HG02885 (cell line): ENCODE data around the gene RHBDL2.
"Not testable (repeated sequence)": the region's sequence is repeated elsewhere in the genome, so short reads cannot be mapped to it uniquely, and the experiment has no call there.

ENCODE experiments used
- ATAC-seq: cut with Tn5 transposase; IDR thresholded peaks from one replicate; pipeline ENCODE4 v1.9.1; 2021; ENCODE audit warnings: mild to moderate bottlenecking; ENCODE audit not compliant: unreplicated experiment, poor library complexity

RHBDL2 gene

GRCh38 chr1:38888423-38889333 lies 53.0 kb downstream of the RHBDL2 start:
- no peak for ATAC-seq

- ATAC-seq: no peak
These were observed 56.5 kb downstream of the RHBDL2 start for GRCh38 chr1:38885092-38885491.

- no peak for ATAC-seq
These were observed 60.1 kb downstream of the RHBDL2 start, which contains the start of gene GJA9 for GRCh38 chr1:38881487-38881886. GJA9 (minus strand) TSS chr1:38881587; CDS start chr1:38876098, 5,489 bp downstream.

DNA sequence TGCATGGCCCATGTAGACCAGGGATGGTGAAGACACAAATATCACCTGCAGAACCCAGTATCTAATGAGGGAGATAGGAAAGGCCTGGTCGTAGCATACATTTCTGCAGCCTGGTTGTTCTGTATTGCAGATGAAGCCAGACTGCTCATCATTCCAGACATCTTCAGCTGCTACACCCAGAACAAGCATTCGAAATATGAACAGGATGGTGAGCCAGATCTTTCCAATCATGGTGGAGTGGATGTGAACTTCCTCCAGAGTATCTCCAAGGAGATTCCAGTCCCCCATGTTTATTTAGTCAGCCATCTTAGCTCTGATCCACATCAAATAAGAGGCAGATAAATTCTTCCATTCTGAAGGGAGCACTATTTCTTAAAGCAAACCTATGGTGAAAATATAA lies 65.8 kb downstream of the RHBDL2 start:
- ATAC-seq: no peak

- peak; percentile 97 for ATAC-seq
These were observed 68.3 kb downstream of the RHBDL2 start, which contains the start of gene MYCBP for GRCh38 chr1:38873027-38873969. MYCBP (minus strand) TSS chr1:38873348; CDS start chr1:38873305, 43 bp downstream.

- peak; percentile 21 for ATAC-seq
These were observed 69.1 kb downstream of the RHBDL2 start for GRCh38 chr1:38872401-38873026.

GRCh38 chr1:38870996-38871395 lies 70.6 kb downstream of the RHBDL2 start:
- no peak for ATAC-seq

DNA sequence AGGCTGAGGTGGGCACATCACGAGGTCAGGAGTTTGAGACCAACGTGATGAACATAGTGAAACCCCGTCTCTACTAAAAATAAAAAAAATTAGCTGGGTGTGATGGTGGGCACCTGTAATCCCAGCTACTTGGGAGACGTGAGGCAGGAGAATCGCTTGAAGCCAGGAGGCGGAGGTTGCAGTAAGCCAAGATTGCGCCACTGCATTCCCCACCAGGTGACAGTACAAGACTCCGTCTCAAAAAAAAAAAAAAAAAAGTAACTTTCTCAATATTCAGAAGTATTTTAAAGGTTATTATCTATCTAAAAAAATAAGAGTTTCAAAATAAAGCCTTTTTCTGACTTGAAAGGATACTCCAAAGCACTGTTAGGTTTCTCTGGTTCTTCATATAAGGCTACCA lies 74.4 kb downstream of the RHBDL2 start:
- ATAC-seq: no peak

DNA sequence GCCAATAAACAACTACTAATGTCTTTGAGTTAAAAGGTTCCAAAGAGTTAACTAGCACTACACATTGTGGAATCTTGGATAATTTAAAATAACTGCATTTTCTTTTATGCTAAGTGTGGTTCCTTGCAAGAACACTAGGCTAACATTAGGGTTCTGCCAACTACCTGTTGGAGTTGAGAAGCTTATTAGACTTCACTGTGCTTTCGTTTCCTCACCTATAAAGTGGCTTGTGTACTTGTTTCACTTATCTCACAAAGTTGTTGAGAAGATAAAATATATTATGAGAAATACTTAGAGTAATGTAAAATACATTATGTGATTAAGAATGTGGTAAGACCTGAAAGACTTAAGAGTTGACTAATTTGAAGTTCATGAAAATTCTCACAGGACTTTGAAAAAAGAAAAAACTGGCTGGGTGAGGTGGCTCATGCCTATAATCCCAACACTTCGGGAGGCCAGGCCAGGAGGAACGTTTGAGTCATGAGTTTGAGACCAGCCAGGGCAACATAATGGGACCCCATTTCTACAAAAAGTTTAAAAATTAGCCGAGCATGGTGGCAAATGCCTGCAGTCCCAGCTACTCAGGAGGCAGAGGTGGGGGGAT lies 76.4 kb downstream of the RHBDL2 start:
- ATAC-seq: no peak

DNA sequence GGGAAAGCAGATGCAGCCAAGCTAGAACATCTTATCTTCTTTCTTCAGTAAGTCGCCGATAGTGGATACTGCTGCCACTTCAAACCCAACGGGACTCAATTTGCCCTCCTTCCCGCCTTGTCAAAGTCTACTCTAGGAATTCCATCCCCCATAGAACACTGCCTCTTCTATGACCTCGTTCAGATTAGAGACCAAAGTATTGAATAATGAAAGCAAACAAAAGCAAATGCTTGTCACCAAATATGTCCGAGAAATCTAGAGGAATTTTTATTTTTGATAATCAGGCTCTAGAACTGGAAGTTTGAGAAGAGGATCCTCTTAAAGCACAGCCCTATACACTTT lies 81.2 kb downstream of the RHBDL2 start:
- no peak for ATAC-seq

GRCh38 chr1:38859561-38860453 lies 81.8 kb downstream of the RHBDL2 start, which contains the start of gene RRAGC:
RRAGC (minus strand) TSS chr1:38859772; CDS start chr1:38859646, 126 bp downstream.
- peak; percentile 95 for ATAC-seq

DNA sequence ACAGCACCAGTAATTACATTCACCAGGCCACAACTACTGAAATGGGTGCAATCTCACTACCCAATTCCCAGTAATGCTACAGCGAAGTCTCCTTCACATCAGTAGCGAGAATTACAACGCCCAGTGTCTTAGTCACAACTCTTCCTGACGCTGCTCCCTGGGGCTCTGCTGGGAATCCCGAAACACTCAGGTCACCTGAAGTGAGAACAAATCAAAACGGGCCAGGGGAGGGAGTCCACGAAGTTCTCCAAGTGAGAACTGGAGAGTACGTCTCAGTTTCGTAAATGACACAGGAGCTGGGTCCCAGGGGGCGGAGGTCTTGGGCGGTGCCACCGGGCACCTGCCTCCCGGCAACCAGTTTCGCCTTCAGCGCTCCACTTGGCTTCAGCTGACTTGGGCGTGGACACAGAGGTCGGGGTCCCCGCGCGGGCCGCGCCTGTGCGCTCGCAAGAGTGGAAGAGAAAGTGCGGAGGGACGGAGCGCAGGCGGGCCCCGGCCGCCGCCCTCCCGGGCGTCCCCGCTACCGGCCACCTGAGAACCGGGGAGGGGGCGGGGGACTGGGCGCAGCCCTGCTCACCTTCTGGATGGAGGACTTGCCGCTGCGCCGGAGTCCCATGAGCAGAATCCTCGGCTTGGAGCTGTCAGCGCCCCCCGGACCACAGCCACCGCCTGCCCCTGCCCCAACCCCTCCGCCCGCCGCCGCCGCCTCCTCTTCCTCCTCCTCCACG lies 82.6 kb downstream of the RHBDL2 start:
- peak; percentile 30 for ATAC-seq

DNA sequence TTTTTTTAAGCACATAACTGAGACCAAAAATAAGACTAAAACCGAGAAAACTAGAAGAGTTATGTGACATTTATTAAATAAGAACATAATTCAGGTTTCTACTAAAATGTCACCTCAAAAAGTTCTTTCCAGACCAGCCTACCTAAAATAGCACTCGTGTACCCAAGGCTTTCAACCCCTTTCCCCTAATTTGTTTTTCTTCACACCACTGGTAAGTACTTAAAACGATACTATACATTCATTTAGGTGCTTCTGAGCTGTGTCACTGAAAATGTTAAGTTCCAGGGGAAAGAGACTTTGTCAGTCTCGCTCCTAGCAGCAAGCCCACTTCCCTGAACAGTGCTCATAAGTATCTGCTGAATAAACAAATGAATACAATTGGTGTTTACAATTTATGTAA lies 88.8 kb downstream of the RHBDL2 start:
- ATAC-seq: peak; percentile 42

- ATAC-seq: no peak
These were observed 93.6 kb downstream of the RHBDL2 start for GRCh38 chr1:38848071-38848470.

DNA sequence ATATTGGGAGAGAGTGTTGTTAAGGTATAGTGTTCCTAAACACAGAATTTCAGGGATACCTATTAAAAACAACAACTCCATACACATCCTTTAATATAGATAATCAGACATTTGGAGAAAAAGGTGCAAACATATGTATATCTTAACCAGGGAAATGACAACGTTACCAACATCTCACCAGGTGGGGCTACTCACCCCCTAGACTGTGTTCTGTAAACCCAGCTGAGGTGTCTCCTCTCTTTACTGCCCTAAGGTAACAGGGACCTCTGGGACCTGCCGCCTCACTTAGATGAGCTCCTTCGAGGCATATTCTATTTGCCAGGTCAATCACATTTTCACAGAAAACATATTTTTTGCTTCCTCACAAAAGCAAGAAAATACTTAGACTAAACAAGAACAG lies 95.4 kb downstream of the RHBDL2 start:
- no peak for ATAC-seq

- not testable (repeated sequence) for ATAC-seq
These were observed 96.5 kb downstream of the RHBDL2 start for GRCh38 chr1:38845088-38845487.

DNA sequence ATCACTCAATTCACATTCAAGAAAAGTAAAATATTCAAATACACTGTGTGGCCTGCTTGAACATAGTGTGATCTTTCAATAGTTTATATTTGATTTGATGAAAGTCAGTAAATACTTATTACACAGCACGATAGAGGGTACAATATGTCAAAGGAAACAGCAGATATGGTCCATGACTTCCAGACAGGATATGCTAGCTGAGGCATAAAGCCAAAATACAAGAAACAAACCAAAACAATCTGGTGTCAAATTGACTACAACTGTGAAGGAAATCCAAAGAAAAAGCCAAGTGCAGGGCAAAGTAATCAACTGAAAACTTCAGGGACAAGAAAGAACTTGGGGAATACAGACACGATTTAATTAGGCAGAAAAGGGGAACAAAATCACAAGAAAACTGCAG lies 101.3 kb downstream of the RHBDL2 start:
- no peak for ATAC-seq

GRCh38 chr1:38839363-38839762 lies 102.3 kb downstream of the RHBDL2 start:
- ATAC-seq: no peak
